Activated B cell treated with CpG ODN at 0.5 μM for 24 hours (primary cell): Measurements from ENCODE around the gene CASZ1. TPM values are rescaled to one million over a fixed set of nuclear protein-coding genes. Genes with fewer than 3 reads are reported as not detected.

Source experiments
- ATAC-seq: fragments of 200-7000 bp; cut with Tn5 transposase; one replicate; pipeline ENCODE4 v1.10.0; 2021; ENCODE audit warnings: low read depth, mild to moderate bottlenecking, moderate library complexity
- CTCF ChIA-PET: fragments of 350-600 bp; sonication (Branson Sonifier 250); formaldehyde crosslinking; loops from one replicate; lab custom pipeline; 2021; ENCODE audit warnings: antibody characterized with exemption; lab: Charles Lee
- POLR2A ChIA-PET: fragments of 350-600 bp; sonication (Branson Sonifier 250); formaldehyde crosslinking; loops from one replicate; lab custom pipeline; 2021; ENCODE audit warnings: antibody characterized with exemption; lab: Charles Lee
- DNase-seq: peaks from one replicate; pipeline ENCODE4 v3.0.0; 2022
- H3K27ac Mint-ChIP-seq: one replicate; pipeline ENCODE4 v1.8.0; 2020; ENCODE audit warnings: mixed read lengths
- H3K27me3 Mint-ChIP-seq: one replicate; pipeline ENCODE4 v1.8.0; 2021; ENCODE audit warnings: mixed read lengths
- H3K36me3 Mint-ChIP-seq: one replicate; pipeline ENCODE4 v1.8.0; 2021; ENCODE audit warnings: low read depth, mixed read lengths
- H3K4me1 Mint-ChIP-seq: one replicate; pipeline ENCODE4 v1.8.0; 2021; ENCODE audit warnings: mixed read lengths
- H3K4me3 Mint-ChIP-seq: one replicate; pipeline ENCODE4 v1.8.0; 2020; ENCODE audit warnings: mild to moderate bottlenecking, mixed read lengths
- H3K9me3 Mint-ChIP-seq: one replicate; pipeline ENCODE4 v1.8.0; 2020; ENCODE audit warnings: mixed read lengths
- CTCF ChIP-seq: fragments of 200-600 bp; IDR thresholded peaks from one replicate; pipeline ENCODE4 v1.8.0; 2022; ENCODE audit warnings: antibody characterized with exemption, mild to moderate bottlenecking
- intact Hi-C: fragments of 100-400 bp; cut with micrococcal nuclease; formaldehyde crosslinking; loops from one replicate; pipeline ENCODE4 v1.15.1; 2024
- total RNA-seq: library from RNA; stranded (reverse); gene quantifications from 2 replicates; pipeline ENCODE4 v1.2.3, GENCODE V29; 2022

The CASZ1 gene
- total RNA-seq, 1 donor from 2014 or later, result 35.6 TPM

DNA sequence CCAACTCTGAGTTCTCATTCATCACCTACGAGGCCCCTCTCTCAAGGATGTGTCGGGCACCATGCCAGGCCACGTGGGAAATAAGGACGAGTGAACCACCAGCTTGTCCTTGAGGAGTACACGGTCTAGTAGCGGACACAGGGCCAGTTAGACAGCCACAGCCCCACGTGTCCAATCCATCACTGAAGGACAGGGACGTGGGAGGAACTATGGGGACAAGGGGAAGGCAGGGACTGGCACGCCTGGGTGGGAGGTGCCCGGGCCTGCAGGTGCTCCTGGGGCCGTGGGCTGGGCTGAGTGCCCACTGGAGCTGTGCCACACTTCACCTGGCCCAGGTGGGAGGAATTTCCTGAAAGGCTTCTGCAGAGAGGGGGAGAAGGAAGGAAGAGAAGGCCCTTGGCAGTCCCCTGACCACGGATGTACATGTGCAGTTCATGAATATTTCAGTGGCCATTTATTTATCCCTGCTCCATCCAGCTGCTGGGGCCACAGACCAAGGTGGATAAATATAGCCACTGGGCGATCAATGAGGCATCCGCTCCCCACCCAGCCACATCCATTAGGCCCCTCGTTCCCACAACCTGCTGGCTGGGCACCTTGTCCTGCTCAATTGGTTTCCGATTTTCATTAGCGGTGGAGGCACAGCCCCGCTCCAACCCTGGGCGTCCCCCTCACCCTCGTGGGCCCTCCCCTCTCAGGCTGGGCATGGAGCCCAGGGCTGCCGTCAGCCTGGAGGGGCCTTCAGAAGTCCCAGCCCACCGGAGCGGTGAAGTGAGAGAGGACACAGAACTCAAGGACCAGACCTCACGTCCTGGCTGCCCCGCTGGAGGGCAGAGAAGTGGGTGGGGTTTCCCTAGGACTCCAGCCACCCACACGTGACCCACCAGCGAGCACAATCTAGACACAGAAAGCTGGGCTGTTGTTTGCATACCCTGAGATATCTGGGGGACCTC, 59.5 kb downstream of the CASZ1 start:
- Mint-ChIP-seq H3K36me3 (no peaks in the 10 kb centered on the region), H3K4me1 (no peaks in the 10 kb centered on the region), H3K4me3 (no peak overlapping the region), H3K27me3 (peaks cover 2% of the 10 kb centered on the region), H3K27ac (no peak overlapping the region), H3K9me3 (no peaks in the 10 kb centered on the region)
- ATAC-seq, result no peak
- intact Hi-C loops, result no loop called here
- no peak for TF ChIP-seq CTCF
- POLR2A ChIA-PET, result no interaction called here
- CTCF ChIA-PET, result no interaction called here
- DNase-seq, result no peak

DNA sequence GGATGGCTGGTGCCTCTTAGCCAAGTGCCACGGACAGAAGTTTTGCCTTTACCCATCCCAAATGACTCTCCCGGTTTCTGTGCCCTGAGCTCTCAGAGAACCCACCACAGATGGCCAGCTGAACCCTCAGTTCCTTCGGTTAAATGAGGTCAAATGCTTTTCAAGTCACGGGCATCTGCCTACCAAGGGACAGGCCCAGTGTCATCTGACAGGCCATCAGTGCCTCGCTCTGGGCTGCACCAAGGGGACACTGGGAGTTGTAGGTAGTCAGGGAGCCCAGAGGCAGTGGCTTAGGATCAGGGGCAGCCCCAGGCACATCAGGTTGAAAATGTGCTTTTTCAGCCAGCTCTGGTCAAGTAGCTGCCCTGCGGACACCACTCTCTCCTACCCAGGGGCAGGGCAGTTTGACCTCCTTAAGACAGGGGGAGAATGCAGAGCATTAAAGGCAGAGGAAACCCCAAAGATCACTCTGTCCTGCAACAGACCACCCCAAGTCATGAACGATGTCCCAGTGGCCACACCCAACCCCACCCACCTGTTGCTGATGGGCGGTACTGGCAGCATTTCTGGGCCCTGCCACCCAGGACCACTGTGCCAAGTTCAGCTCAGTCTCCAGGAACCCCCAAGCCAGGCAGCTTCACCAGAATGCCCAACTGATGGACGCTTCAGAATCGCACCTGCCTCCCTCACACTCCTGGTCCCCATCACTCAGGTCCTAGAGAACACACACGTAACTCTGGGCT, 60.7 kb downstream of the CASZ1 start:
- ATAC-seq, result no peak
- ChIA-PET CTCF (no interaction called here), POLR2A (no interaction called here)
- Mint-ChIP-seq H3K4me1 (no peaks in the 10 kb centered on the region), H3K36me3 (no peaks in the 10 kb centered on the region), H3K27me3 (peaks cover 2% of the 10 kb centered on the region), H3K4me3 (no peak overlapping the region), H3K9me3 (no peaks in the 10 kb centered on the region), H3K27ac (no peak overlapping the region)
- DNase-seq, result no peak
- intact Hi-C loops, result no loop called here
- TF ChIP-seq CTCF, result no peak

DNA sequence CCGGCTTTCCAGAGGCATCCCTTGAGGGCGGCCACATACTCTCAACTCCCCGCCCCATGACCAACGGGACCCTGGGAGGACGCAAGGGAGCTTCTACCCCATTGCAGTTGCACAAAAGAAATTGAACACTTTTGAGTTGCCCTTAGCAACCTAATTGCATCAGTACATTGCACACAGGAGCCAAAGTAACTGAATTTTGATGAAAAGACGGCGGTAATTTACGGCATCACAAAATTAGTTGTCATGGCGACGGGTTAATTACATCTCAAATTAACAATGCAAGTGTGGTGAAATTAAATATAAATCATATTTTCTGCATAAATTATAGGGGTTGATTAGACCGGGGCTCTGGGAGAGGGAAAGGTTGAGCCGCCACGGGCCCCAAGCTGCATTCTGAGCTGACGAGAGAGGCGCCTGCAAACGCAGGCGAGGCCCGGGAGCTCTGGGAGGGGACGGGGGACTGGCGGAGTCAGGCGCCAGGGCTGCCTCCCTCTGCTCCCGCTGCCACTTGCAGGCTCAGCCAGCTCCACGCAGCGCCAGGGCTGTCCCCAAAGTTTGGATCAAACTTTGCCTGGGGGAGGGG, 61.4 kb downstream of the CASZ1 start:
- intact Hi-C loops, result no loop called here
- DNase-seq, result no peak
- no peaks in the 10 kb centered on the region for H3K4me1 Mint-ChIP-seq

DNA sequence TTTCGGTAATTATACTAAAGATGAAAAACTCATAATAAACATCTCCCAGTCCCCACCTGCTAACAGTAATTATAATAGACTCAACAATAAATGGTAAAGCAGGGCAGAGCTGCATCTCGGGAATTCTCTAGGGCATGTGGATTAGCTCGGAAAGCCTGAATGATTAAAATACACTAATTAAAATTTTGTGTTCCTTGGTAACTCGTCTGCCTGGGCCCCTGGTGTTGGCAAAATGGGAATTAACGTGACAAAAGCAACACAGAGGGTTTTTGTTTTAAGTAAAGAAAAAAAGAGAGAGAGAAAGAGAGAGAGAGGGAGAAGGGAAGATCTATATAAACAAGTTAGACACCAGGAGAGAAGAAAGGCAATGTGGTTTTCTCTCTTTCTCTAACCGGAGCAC, 62.1 kb downstream of the CASZ1 start:
- Mint-ChIP-seq H3K27me3 (peaks cover 2% of the 10 kb centered on the region), H3K9me3 (no peaks in the 10 kb centered on the region)

More for the DNA sequence above, 61.4 kb downstream of the CASZ1 start:
- no peak for TF ChIP-seq CTCF
- ATAC-seq, result no peak
- Mint-ChIP-seq H3K27me3 (peaks cover 2% of the 10 kb centered on the region), H3K27ac (no peak overlapping the region), H3K4me3 (no peak overlapping the region), H3K36me3 (no peaks in the 10 kb centered on the region), H3K9me3 (no peaks in the 10 kb centered on the region)
- POLR2A ChIA-PET, result no interaction called here
- CTCF ChIA-PET, result no interaction called here

More for the DNA sequence above, 62.1 kb downstream of the CASZ1 start:
- POLR2A ChIA-PET, result no interaction called here
- intact Hi-C loops, result no loop called here
- no peak for TF ChIP-seq CTCF
- no peaks in the 10 kb centered on the region for H3K36me3 Mint-ChIP-seq
- no peak overlapping the region for H3K27ac Mint-ChIP-seq
- H3K4me1 Mint-ChIP-seq, result no peaks in the 10 kb centered on the region
- no peak for ATAC-seq
- H3K4me3 Mint-ChIP-seq, result no peak overlapping the region
- no peak for DNase-seq
- CTCF ChIA-PET, result no interaction called here
